GM12873 (cell line): ENCODE data around the gene MT2A.

Source experiments
- TF ChIP-seq, protein P1 (sequence below): IDR thresholded peaks from 2 replicates; pipeline ENCODE4 v1.5.1; 2012; ENCODE audit warnings: low read depth, mild to moderate bottlenecking, moderate library complexity, low read length, control low read depth; ENCODE audit not compliant: insufficient read depth; ENCODE audit errors: missing control alignments

The MT2A gene

DNA sequence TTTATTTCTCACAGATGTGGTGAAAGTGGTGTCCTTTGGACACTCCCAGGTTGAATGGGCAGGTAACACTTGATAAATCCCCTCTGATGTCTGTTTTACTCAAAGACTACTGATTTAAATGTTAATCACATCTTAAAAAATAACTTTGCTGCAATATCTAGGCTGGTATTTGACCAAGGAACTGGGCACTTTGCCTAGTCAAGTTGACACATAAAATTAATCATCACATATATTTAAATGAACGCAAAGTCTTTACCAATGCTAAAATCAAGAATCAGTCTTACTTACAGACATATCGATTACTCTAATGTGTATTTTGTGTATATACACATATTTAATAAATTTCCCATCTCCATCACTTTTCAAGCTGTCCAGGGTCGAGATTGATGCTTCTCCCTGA, 7.0 kb downstream of the MT2A start:
- TF ChIP-seq, protein P1, sequence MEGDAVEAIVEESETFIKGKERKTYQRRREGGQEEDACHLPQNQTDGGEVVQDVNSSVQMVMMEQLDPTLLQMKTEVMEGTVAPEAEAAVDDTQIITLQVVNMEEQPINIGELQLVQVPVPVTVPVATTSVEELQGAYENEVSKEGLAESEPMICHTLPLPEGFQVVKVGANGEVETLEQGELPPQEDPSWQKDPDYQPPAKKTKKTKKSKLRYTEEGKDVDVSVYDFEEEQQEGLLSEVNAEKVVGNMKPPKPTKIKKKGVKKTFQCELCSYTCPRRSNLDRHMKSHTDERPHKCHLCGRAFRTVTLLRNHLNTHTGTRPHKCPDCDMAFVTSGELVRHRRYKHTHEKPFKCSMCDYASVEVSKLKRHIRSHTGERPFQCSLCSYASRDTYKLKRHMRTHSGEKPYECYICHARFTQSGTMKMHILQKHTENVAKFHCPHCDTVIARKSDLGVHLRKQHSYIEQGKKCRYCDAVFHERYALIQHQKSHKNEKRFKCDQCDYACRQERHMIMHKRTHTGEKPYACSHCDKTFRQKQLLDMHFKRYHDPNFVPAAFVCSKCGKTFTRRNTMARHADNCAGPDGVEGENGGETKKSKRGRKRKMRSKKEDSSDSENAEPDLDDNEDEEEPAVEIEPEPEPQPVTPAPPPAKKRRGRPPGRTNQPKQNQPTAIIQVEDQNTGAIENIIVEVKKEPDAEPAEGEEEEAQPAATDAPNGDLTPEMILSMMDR, result no peak

DNA sequence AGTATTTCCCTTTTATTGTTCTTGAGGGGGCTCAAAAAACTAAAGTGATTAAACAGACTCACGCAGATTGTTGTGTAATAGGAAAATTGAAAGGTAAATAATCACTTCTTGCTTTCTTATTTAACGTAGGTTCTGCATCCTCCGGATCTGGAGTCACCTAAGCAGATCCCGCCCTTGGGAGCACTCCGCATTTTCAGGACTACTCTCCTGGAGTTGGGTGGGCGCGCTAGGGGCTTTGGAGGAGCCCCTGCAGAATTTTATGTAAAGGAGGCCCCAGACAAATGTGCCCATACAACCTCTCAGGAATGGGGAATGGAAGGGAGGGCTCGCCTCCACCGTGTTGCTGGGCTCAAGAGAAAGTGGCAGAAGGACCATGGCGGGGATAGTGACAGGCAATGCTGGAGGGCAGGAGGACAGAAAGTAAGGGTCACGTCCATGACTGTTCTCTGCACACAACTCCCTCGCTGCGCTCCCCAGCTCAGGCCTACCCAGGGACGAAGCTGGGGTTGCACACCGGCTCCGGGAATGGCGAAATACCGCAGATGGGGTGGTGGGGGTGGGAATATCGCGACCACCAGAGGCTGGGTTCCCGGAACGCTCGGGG, 8.3 kb downstream of the MT2A start:
- TF ChIP-seq, protein P1, result no peak

DNA sequence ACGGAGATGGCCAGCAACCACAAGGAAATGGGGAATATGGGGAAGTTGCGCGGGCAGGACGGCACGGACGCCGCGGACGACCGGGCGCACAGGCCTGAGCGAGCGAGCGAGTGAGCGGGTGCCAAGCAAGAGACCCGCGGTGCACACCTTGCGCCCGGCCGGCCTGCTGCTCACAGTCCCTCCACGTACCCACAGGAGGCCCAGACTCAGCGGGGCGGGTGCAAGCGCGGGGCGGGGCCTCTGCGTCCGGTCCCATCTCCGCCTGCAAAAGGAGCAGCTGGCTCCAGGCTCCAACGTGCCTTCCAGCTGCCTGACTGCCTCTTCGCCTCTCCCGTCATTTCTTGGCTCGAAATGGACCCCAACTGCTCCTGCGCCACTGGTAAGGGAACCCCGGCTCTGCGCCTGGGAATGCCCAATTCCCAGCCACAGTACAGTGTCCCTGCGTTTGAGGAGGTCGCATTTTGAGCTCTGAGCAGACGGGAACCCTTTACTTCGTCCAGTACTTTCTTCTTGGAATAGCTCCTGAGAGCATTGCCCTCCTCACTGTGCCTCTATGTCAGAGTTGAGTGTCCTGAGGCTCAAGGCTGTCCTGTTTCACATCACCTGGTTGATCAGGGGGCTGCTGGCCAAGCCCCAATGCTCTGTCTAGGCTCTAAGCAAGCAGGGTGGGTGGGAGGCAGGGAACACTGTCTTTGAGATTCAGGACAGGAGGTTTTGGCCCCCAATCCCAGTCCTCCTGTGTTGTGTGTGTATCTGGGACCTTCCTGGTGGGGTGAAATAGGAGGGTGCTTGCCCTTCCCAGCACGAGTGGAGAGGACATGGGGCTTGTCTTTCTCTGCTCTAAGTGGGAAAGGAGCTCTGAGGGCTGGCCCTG, 9.1 kb downstream of the MT2A start:
- TF ChIP-seq, protein P1, result no peak

DNA sequence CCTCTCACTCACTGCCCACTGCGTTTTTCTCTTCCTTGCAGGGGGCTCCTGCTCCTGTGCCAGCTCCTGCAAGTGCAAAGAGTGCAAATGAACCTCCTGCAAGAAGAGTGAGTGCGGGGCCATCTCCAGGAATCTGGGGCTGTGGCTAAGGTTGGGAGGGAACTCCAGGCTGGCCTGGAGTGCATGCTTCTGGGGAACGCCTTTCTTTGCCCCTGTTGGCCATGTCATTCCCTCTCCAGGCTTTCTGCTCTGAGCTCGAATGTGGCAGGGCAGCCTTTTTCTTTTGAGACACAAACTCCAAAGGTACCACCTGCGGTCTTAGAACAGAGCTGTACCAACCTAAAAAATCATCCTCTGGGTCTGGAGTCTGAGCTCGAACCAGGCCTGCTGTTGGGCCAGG, 9.8 kb downstream of the MT2A start:
- TF ChIP-seq, protein P1, result no peak

DNA sequence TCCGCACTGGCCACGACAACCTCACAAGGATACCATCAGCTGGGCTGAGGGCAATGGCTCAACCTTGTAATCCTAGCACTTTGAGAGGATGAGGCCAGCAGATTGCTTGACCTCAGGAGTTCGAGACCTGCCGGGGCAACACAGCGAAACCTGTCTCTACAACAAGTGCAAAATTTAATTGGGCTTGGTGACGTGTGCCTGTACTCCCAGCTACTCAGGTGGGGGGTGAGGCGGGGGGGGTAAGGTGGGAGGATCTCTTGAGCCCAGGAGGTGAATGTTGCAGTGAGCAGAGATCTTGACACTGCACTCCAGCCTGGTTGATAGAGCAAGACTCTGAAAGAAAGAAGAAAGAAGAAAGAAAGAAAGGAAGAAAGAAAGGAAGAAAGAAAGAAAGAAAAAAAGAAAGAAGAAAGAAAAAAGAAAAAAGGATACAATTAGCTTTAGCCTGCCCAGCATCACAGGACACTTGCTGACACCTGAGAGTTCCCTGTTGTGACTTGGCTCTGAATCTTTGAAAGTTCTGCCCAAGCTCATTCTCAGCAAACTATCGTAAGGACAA, 12.0 kb downstream of the MT2A start:
- TF ChIP-seq, protein P1, result no peak

DNA sequence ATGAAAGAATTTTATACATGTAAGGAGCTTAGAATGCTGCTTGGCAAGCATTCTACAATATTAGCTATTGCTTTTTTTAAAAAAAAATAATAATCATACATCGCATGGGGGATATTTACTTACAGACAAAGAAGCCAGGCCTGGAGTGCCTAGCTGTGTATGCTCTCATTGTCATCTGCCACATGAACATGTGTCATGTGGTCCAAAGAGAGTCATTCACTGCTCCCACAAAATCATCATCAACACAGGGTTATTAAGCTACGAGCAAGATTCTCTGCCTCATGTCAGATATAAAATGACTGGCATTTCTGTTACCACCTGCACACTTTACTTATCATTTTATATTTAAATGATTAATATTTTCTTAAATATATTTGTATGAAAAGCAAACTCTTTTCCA, 15.3 kb downstream of the MT2A start:
- TF ChIP-seq, protein P1, result no peak
